ENCODE results near the gene CCDC30. TPM values are rescaled to one million over a fixed set of nuclear protein-coding genes. Genes with fewer than 3 reads are reported as not detected.
A peak's percentile ranks its signal among the peaks of the same experiment; 100 is the strongest.

Gene CCDC30
- total and polyA plus RNA-seq, 10 of the 15 experiments (the other 5 are each of a cell fraction or from before 2014, with no cell fraction given): 0.46 to 1.8 (median 1.0) TPM

DNA sequence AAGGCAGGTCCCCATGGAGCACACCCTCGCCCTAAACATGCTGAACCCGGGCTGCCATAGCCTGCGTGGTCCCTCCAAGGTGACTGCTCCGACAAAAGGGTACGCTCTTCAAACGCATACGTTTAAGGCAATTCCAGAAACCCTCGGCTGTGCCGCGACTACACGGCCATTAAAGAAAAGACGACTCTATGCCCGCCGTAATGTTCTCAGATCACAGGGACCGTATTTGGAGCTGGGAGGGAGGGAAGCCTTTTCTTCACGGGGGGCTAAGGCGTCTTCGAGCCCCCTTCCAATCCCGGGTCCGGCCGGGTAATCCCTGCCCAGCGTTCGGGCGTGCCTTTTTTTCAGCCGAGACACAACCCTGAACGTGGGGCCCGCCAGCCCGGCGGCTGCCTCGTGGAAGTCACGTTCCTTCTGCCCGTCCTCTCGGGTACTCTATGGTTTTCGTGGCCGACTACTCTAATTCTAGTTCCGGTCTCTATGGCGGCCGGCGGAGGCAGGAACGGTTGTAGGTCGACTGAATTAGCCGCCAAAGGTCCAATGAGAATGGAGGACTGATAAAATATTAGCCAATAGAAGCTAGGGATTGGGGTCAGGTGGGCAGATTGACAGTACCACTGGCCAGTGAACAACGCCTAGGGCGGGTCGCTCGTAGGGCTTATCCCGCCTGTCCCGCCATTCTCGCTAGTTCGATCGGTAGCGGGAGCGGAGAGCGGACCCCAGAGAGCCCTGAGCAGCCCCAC lies 218.8 kb downstream of the CCDC30 start, which contains the start of gene YBX1 (continued):
- TF ChIP-seq POLR2A (IDR thresholded peaks at IDR 0.05; ENCODE audit: low read depth, low read length) (peak; percentile 82), CBFB (IDR thresholded peaks at IDR 0.05; ENCODE audit: low read depth) (peak; percentile 78; the same call in 1 of the 2 replicates), SMAD5 (IDR thresholded peaks at IDR 0.05; ENCODE audit: low read depth) (peak; percentile 92), HCFC1 (IDR thresholded peaks at IDR 0.05; ENCODE audit: low read length) (peak; percentile 47), SP1 (IDR thresholded peaks at IDR 0.05; ENCODE audit: low read depth, low read length) (peak; percentile 97), SMARCA5 (IDR thresholded peaks at IDR 0.05) (no peak), RUNX3 (IDR thresholded peaks at IDR 0.05; ENCODE audit: low read length) (peak; percentile 75), SMC3 (IDR thresholded peaks at IDR 0.05; ENCODE audit: borderline replicate concordance, low read length) (no peak), BRCA1 (IDR thresholded peaks at IDR 0.05; ENCODE audit: low read depth, low read length) (no peak), KDM1A (IDR thresholded peaks at IDR 0.05; ENCODE audit: borderline replicate concordance) (no peak), FOS (IDR thresholded peaks at IDR 0.05; ENCODE audit: borderline replicate concordance, extremely low read depth, insufficient read length) (peak; percentile 91), MEF2B (IDR thresholded peaks at IDR 0.05; ENCODE audit: partially characterized antibody, poor library complexity, severe bottlenecking) (no peak), BHLHE40 (IDR thresholded peaks at IDR 0.05; ENCODE audit: borderline replicate concordance in 1 of 2, low read depth in 2 of 2, low read length in 1 of 2) (peak; percentile 98), PML (IDR thresholded peaks at IDR 0.05; ENCODE audit: low read length) (peak; percentile 87; the same call in 1 of the 2 replicates), RCOR1 (conservative IDR thresholded peaks at IDR 0.05; ENCODE audit: low read depth, low read length) (no peak), EED (IDR thresholded peaks at IDR 0.05; ENCODE audit: low read depth) (no peak), NRF1 (conservative IDR thresholded peaks at IDR 0.05; ENCODE audit: low read depth, low read length) (no peak)
- TF ChIP-seq, protein P1, sequence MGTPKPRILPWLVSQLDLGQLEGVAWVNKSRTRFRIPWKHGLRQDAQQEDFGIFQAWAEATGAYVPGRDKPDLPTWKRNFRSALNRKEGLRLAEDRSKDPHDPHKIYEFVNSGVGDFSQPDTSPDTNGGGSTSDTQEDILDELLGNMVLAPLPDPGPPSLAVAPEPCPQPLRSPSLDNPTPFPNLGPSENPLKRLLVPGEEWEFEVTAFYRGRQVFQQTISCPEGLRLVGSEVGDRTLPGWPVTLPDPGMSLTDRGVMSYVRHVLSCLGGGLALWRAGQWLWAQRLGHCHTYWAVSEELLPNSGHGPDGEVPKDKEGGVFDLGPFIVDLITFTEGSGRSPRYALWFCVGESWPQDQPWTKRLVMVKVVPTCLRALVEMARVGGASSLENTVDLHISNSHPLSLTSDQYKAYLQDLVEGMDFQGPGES (IDR thresholded peaks at IDR 0.05): peak; percentile 87
- TF ChIP-seq, protein P2, sequence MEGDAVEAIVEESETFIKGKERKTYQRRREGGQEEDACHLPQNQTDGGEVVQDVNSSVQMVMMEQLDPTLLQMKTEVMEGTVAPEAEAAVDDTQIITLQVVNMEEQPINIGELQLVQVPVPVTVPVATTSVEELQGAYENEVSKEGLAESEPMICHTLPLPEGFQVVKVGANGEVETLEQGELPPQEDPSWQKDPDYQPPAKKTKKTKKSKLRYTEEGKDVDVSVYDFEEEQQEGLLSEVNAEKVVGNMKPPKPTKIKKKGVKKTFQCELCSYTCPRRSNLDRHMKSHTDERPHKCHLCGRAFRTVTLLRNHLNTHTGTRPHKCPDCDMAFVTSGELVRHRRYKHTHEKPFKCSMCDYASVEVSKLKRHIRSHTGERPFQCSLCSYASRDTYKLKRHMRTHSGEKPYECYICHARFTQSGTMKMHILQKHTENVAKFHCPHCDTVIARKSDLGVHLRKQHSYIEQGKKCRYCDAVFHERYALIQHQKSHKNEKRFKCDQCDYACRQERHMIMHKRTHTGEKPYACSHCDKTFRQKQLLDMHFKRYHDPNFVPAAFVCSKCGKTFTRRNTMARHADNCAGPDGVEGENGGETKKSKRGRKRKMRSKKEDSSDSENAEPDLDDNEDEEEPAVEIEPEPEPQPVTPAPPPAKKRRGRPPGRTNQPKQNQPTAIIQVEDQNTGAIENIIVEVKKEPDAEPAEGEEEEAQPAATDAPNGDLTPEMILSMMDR (IDR thresholded peaks at IDR 0.05 in 2 of 3, conservative IDR thresholded peaks at IDR 0.05 in 1 of 3; ENCODE audit: control insufficient read depth in 2 of 3, extremely low read depth in 1 of 3, insufficient read depth in 1 of 3, low read depth in 3 of 3, low read length in 3 of 3): no peak
- TF ChIP-seq, protein P3, sequence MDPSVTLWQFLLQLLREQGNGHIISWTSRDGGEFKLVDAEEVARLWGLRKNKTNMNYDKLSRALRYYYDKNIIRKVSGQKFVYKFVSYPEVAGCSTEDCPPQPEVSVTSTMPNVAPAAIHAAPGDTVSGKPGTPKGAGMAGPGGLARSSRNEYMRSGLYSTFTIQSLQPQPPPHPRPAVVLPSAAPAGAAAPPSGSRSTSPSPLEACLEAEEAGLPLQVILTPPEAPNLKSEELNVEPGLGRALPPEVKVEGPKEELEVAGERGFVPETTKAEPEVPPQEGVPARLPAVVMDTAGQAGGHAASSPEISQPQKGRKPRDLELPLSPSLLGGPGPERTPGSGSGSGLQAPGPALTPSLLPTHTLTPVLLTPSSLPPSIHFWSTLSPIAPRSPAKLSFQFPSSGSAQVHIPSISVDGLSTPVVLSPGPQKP (IDR thresholded peaks at IDR 0.05; ENCODE audit: low read depth, low read length): no peak
- TF ChIP-seq, protein P4, sequence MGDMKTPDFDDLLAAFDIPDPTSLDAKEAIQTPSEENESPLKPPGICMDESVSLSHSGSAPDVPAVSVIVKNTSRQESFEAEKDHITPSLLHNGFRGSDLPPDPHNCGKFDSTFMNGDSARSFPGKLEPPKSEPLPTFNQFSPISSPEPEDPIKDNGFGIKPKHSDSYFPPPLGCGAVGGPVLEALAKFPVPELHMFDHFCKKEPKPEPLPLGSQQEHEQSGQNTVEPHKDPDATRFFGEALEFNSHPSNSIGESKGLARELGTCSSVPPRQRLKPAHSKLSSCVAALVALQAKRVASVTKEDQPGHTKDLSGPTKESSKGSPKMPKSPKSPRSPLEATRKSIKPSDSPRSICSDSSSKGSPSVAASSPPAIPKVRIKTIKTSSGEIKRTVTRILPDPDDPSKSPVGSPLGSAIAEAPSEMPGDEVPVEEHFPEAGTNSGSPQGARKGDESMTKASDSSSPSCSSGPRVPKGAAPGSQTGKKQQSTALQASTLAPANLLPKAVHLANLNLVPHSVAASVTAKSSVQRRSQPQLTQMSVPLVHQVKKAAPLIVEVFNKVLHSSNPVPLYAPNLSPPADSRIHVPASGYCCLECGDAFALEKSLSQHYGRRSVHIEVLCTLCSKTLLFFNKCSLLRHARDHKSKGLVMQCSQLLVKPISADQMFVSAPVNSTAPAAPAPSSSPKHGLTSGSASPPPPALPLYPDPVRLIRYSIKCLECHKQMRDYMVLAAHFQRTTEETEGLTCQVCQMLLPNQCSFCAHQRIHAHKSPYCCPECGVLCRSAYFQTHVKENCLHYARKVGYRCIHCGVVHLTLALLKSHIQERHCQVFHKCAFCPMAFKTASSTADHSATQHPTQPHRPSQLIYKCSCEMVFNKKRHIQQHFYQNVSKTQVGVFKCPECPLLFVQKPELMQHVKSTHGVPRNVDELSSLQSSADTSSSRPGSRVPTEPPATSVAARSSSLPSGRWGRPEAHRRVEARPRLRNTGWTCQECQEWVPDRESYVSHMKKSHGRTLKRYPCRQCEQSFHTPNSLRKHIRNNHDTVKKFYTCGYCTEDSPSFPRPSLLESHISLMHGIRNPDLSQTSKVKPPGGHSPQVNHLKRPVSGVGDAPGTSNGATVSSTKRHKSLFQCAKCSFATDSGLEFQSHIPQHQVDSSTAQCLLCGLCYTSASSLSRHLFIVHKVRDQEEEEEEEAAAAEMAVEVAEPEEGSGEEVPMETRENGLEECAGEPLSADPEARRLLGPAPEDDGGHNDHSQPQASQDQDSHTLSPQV (IDR thresholded peaks at IDR 0.05): peak; percentile 99

All from GM12878 (cell line).